Inferior parietal cortex (tissue), 1 donor: ENCODE results near the gene ZNF746.
"Not testable (repeated sequence)": the region's sequence is repeated elsewhere in the genome, so short reads cannot be mapped to it uniquely, and the experiment has no call there.

ENCODE experiments used
- DNase-seq: peaks from one replicate; pipeline ENCODE4 v3.0.0-alpha.2; 2016; ENCODE audit errors: extremely low spot score

ZNF746 gene

GRCh38 chr7:149459540-149460452, 37.8 kb downstream of the ZNF746 start:
- DNase-seq: no peak

GRCh38 chr7:149459201-149459539, 38.4 kb downstream of the ZNF746 start:
- DNase-seq: no peak

GRCh38 chr7:149458235-149458634, 39.4 kb downstream of the ZNF746 start:
- no peak for DNase-seq

- no peak for DNase-seq
These were observed 39.8 kb downstream of the ZNF746 start for GRCh38 chr7:149457766-149458165.

- DNase-seq: no peak
These were observed 40.8 kb downstream of the ZNF746 start for GRCh38 chr7:149456506-149457421.

- DNase-seq: no peak
These were observed 42.2 kb downstream of the ZNF746 start for GRCh38 chr7:149455175-149455950.

- no peak for DNase-seq
These were observed 42.9 kb downstream of the ZNF746 start for GRCh38 chr7:149454750-149455149.

- DNase-seq: no peak
These were observed 43.6 kb downstream of the ZNF746 start for GRCh38 chr7:149454006-149454405.

- no peak for DNase-seq
These were observed 46.8 kb downstream of the ZNF746 start for GRCh38 chr7:149450821-149451220.

- no peak for DNase-seq
These were observed 47.7 kb downstream of the ZNF746 start for GRCh38 chr7:149449897-149450296.

GRCh38 chr7:149448961-149449360, 48.6 kb downstream of the ZNF746 start:
- no peak for DNase-seq

GRCh38 chr7:149446026-149446425, 51.6 kb downstream of the ZNF746 start:
- not testable (repeated sequence) for DNase-seq

- no peak for DNase-seq
These were observed 53.3 kb downstream of the ZNF746 start for GRCh38 chr7:149444287-149444686.

- DNase-seq: no peak
These were observed 54.1 kb downstream of the ZNF746 start for GRCh38 chr7:149443523-149443922.

- no peak for DNase-seq
These were observed 54.7 kb downstream of the ZNF746 start for GRCh38 chr7:149442924-149443323.

GRCh38 chr7:149440222-149440621, 57.4 kb downstream of the ZNF746 start:
- DNase-seq: no peak

- DNase-seq: no peak
These were observed 61.3 kb downstream of the ZNF746 start for GRCh38 chr7:149436358-149436757.

- no peak for DNase-seq
These were observed 64.5 kb downstream of the ZNF746 start for GRCh38 chr7:149433124-149433523.

- no peak for DNase-seq
These were observed 65.4 kb downstream of the ZNF746 start for GRCh38 chr7:149432121-149432691.

- no peak for DNase-seq
These were observed 66.0 kb downstream of the ZNF746 start for GRCh38 chr7:149431486-149432120.

GRCh38 chr7:149430192-149430591, 67.4 kb downstream of the ZNF746 start:
- peak; percentile 6 for DNase-seq
